Stimulated activated CD8-positive, alpha-beta memory T cell treated with anti-CD3 and anti-CD28 coated beads, Interleukin-7, amount 100 ng/mL, for 1 hour (primary cell): ENCODE measurements around the gene ALG1L2.
A peak's percentile ranks its signal among the peaks of the same experiment; 100 is the strongest.
"Not testable (repeated sequence)": the region's sequence is repeated elsewhere in the genome, so short reads cannot be mapped to it uniquely, and the experiment has no call there.

Source experiments
- DNase-seq, 2 donors: peaks; one replicate each; pipeline ENCODE4 v3.0.0-alpha.2; 2020; ENCODE audit warnings: low read depth in 2 of 2

The ALG1L2 gene

DNA sequence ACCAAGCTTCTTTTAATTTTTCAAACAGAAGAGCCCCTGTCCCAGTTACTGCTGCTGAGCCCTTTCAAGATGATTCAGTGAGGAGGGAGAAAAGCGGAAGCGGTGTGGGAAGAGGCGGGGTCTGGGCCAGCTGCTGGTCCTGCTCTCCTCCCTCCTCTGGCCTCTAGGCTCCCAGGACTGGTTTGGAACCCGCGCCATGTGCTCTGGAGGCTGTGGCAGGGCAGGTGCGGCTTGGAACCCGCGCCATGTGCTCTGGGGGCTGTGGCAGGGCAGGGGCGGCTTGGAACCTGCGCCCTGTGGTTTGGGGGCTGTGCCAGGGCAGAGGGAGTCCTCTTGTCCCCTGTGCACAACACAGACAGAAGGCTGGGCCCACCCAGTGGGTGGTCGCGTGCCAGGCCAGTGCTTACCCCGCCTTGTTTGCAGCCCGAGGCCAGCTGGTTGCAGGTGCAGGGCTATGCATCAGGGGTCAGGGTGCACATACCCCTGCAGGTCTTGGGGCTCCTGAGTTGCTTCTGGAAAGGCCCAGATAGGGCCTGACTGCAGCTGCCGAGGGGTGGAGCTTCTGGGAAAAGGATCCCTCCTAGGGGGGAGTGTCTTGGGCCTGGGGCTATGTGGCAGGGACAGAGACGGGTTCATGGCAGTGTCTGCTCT lies 12.2 kb downstream of the ALG1L2 start:
- no peak for DNase-seq

- DNase-seq: not testable (repeated sequence)
These were observed 12.9 kb downstream of the ALG1L2 start for GRCh38 chr3:130094491-130094941.

DNA sequence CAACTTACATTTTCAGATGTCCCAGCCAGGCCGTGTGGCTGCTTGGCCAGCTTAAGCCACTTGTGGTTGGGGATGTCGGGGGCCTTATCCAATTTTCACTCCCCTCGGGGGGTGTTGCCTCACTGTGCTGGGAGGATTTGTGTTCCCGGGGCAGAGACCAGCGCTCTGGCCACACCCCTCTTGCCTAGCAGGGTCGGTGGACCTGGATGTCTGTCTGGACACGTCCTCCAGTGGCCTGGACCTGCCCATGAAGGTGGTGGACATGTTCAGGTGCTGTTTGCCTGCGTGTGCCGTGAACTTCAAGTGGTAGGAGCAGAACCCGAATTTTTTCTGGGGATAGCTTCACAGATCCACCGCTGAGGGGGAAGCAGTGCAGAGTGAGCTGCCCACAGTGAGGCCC lies 14.2 kb downstream of the ALG1L2 start:
- DNase-seq: not testable (repeated sequence)

GRCh38 chr3:130097096-130097495 lies 15.5 kb downstream of the ALG1L2 start:
- not testable (repeated sequence) for DNase-seq

GRCh38 chr3:130097690-130098638 lies 16.3 kb downstream of the ALG1L2 start:
- not testable (repeated sequence) for DNase-seq

- DNase-seq: not testable (repeated sequence)
These were observed 17.2 kb downstream of the ALG1L2 start for GRCh38 chr3:130098639-130099385.

- not testable (repeated sequence) for DNase-seq
These were observed 20.9 kb downstream of the ALG1L2 start for GRCh38 chr3:130102545-130102944.

DNA sequence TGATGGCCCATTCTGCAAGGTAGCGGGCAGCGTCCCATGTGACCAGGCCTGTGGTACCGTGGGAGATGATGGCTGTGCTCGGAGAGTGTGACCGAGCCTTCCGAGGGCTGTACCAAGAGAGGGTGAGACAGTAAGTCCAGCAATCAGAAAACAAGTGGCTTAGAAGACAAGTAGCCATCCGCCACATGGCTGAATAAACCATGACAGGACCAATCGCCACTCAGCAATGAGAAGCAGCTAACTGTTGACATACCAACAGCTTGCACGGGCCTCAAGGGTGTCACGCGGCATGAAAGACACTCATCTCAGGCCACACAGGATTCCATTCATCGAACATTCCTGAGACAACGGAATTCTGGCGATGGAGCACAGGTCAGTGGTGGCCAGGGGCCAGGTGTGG lies 22.6 kb downstream of the ALG1L2 start:
- not testable (repeated sequence) for DNase-seq

DNA sequence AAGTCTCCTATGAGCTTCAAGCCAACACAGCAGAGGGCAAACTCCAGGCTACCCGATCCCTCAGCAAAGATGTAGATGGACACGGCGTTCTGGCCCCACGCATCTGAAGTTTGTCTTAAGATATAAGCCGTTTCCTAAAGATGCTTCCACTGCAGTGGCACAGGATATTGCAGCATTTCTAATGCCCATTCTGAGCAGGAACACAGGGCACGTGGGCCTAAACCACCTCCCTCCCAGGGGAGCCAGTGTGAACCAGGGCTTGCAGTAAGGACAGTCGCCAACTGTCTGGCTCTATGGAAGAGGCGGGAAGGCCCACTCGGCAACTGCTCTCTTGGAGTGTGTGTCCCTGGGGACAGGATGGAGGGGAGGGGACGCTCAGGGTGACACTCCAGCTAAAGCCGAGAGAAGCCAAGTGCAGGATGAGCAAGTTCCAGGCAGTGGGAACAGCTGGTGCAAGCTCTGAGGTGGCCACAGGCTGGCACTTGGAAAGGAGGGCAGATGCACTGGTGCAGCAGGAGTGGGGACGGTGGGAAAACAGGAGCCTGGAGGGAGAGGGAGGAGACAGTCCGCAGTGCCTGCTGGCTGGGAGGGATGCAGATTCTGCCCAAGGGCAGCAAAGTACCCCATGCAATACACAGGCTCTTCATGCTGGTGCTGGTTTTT lies 25.8 kb downstream of the ALG1L2 start:
- DNase-seq: not testable (repeated sequence)

DNA sequence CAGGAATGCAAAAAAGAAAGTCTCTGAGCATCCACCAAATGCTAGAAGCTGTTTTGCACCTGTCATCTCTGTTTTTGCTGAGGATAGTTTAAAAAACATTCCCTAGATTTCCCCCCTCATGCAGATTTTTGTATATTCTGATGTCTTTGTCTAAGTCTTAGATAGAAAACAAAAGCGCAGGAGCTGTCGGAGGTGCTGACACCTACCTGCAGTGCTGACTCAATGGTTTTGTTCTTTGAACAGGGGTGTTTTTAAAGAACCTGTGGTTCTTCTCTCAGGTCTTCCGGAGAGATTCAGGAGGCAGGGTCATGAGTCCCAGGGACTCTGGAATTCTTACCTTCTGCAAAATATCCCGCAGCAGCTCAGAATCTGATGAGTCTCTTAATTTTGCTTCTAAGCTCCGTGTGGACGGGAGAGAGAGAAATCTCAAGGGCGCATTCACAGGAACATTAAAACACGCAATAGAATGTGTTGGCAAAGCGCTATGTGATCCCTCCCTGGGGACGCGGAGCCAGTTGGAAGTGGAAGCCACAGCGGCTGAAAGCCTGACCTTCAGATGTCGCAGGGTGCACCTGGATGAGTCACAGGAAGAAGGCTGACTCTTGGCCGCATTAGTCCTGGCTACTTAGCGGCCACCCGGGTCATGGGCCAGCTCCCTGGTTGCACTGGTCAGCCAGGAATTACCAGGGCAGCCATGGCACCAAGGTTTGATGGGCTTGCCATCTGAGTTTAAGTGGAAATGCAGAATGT lies 27.4 kb downstream of the ALG1L2 start:
- not testable (repeated sequence) for DNase-seq

DNA sequence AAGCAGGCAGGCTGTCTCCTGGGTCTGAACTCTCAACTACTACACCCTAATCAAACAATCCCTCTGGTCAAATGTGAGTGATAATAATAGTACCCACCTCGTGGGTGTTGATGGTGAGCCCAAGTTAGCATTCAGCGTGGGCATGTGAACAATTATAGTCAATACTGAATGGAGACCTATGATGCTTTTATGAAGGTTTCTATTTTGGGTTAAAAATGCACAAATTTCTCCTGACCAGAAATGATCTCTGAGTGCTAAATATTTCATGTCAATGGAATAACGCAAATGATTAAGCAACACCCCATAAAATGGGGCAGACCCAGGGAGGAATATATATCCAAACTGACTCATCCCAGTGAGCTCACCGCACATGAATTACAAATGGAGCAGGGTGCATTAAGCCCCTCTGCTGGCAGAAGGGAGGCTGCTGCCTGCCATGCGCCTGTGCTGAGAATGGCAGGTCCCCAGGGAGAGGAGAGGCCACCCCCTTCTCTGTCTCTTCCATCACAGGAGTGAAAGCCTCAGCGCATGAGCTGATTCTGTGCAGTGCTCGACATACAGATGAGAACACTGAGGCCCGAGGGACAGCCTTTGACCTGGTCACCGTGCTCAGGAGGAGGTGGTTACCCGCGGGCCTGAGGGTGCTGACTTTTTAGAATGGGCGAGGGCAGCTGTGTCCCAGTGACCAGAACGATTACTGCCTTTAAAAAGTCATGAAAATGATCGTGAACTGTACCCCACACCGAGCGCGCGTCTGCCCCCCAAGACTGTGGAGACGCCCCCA lies 28.9 kb downstream of the ALG1L2 start:
- not testable (repeated sequence) for DNase-seq

DNA sequence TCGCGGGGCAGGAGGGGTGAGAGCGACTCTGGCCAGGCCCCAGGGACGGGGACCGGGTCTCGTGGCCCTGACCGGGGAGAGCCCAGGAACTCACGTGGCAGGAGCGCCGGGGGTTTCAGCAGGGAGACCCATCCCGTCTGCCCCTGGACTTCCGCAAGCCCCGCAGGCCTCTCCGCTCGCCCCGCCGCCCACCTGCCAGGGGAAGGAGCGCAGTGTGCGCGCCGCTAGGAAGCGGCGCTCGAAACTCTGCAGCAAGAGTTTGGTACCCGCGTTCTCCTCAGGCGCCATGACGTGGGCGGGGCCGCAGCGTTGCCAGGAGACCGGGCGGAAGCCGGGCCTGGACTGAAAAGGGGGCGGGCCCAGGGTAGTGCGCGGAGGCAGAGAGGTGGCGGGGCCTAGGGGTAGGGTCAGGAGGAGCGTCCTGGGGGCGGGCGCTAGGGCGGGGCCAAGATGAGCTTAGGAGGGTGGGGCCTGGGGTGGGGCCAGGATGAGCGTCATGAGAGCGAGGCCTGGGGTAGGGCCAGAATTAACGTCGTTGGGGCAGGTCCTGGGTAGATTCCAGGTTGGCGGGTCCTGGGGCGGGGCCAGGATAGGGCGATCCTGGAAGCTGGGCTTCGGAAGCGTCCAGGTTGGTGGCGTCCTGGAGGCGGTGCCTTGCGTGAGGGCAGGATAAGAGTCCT lies 29.7 kb downstream of the ALG1L2 start:
- peak; percentile 95 to 98 for DNase-seq

DNA sequence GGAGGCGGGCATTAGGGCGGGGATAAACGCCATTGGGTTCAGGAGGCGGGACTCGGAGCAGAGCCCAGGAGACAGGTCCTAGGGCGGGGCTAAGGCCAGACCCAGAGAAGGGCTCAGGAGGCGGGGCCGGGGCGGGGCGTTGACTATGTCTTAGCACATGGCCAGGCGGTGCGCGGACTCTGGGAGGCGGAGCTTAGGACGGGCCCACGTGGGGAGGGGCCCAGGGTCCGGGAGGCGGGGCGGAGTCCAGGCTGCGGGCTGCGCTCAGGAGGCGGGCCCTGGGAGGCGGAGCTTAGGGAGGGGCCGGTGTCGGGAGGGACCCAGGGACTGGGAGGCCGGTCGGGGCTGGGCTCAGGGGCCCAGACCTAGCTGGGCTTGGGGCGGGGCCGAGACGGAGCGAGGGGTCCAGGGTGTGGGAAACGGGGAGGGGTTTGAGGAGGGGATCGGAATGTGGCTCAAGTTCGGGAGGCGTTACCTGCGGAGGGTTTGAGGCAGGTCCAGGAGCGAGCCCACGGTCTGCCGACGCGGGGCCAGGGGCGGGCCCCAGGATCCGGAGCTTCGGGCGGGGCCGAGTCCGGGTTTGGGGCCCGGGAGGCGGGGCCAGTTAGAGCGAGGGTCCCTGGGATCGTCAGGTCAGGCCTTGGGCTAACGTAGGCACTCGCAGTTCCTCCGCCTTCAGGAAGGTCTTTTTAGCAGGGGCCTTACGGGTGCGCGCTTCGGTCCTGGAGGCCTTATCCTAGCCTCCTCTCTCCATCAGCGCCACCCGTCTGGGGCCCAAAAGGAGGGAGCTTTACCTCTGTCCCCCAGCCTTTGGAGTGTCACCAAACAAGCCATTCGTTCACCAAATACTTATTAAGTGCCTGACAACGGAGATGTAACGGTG lies 30.5 kb downstream of the ALG1L2 start:
- peak; percentile 98 for DNase-seq

DNA sequence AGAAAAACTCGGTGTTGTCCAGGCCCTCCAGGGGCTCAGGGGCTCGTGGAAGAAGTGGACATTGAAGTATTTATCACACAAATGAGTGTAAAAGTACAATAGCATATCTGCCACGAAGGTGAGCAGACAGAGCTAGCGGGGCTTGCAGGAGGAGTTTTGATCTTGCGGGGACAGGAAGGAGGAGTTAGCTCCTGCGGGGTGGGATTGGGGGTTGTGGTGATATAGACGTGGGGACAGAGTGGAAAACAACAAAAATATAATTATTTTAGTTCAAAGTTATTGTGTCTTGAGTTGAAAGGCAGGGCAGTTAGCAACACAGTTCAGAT lies 31.1 kb downstream of the ALG1L2 start:
- DNase-seq: not testable (repeated sequence)

DNA sequence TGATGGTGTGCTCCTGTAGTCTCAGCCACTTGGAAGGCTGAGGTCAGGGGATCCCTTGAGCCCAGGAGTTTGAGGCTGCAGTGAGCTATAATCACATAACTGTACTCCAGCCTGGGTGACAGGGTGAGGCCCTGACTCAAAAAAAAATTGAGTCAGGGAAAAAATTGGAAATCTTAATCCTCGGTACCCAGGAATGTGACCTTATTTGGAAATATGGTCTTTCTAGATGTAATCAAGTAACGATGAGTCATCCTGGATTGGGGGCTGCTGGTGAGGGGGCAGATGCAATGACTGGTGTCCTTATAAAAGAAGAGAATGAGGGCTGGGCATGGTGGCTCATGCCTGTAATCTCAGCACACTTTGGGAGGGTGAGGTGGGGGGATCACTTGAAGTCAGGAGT lies 33.8 kb downstream of the ALG1L2 start:
- not testable (repeated sequence) for DNase-seq

DNA sequence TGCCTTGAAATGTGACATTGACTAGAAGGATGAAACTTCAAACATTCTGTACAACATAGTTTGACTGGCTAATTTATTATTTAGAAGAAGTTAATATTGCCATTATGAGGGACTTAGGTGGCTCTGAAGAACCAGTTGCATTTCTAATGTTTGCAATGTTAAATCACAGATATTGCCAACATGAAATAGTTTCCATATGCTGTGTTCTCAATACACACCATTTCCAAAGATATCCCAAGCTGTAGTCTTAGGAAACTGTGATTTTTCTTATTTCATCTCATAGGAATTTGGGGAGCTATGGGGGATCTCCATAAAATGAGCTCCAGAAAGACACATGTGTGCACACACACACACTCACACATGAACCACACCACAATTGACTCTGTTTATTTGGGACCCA lies 36.3 kb downstream of the ALG1L2 start:
- no peak for DNase-seq

GRCh38 chr3:130119824-130120223 lies 38.2 kb downstream of the ALG1L2 start:
- DNase-seq: not testable (repeated sequence)

GRCh38 chr3:130120291-130120690 lies 38.7 kb downstream of the ALG1L2 start:
- not testable (repeated sequence) for DNase-seq
